Measurements from ENCODE around the gene DMRTC2.

Gene DMRTC2

GRCh38 chr19:41887711-41888382 lies 43.0 kb downstream of the DMRTC2 start:
- peak; percentile 54 to 82 (median 66) for DNase-seq (ENCODE audit: low read depth in 4 of 4, low spot score in 1 of 4)

- DNase-seq (ENCODE audit: low read depth in 4 of 4, low spot score in 1 of 4): no peak
These were observed 44.1 kb downstream of the DMRTC2 start for GRCh38 chr19:41888926-41889325.

GRCh38 chr19:41889896-41890295 lies 45.1 kb downstream of the DMRTC2 start:
- no peak for DNase-seq (ENCODE audit: low read depth in 4 of 4, low spot score in 1 of 4)

GRCh38 chr19:41890936-41891335 lies 46.1 kb downstream of the DMRTC2 start:
- no peak for DNase-seq (ENCODE audit: low read depth in 4 of 4, low spot score in 1 of 4)

- DNase-seq (ENCODE audit: low read depth in 4 of 4, low spot score in 1 of 4): no peak
These were observed 47.5 kb downstream of the DMRTC2 start for GRCh38 chr19:41892173-41892902.

- no peak for DNase-seq (ENCODE audit: low read depth in 4 of 4, low spot score in 1 of 4)
These were observed 49.1 kb downstream of the DMRTC2 start for GRCh38 chr19:41893899-41894298.

GRCh38 chr19:41894350-41894749 lies 49.5 kb downstream of the DMRTC2 start:
- DNase-seq (ENCODE audit: low read depth in 4 of 4, low spot score in 1 of 4): no peak

GRCh38 chr19:41895745-41896580 lies 51.1 kb downstream of the DMRTC2 start:
- no peak for DNase-seq (ENCODE audit: low read depth in 4 of 4, low spot score in 1 of 4)

- no peak for DNase-seq (ENCODE audit: low read depth in 4 of 4, low spot score in 1 of 4)
These were observed 51.7 kb downstream of the DMRTC2 start for GRCh38 chr19:41896581-41896942.

GRCh38 chr19:41897181-41897580 lies 52.3 kb downstream of the DMRTC2 start:
- no peak for DNase-seq (ENCODE audit: low read depth in 4 of 4, low spot score in 1 of 4)

- DNase-seq (ENCODE audit: low read depth in 4 of 4, low spot score in 1 of 4): no peak
These were observed 53.0 kb downstream of the DMRTC2 start for GRCh38 chr19:41897820-41898219.

GRCh38 chr19:41898235-41898634 lies 53.4 kb downstream of the DMRTC2 start:
- DNase-seq (ENCODE audit: low read depth in 4 of 4, low spot score in 1 of 4): no peak
